ENCODE measurements around the gene PLXNA3.

The PLXNA3 gene

DNA sequence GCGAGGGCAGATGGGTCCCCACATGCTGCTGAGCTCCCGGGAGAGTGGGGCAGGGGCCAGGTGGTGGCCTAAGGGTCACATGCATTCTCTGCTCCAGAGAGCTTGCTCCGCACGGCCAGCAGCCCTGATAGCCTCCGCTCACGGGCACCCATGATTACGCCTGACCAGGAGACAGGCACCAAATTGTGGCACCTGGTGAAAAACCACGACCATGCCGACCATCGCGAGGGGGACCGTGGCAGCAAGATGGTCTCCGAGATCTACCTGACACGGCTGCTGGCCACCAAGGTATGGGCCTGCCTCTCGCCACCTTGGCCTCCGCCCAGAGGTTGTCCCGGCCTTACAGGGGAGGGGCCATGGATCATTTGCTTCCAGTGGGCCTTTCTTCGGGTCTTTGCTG, 11.8 kb downstream of the PLXNA3 start:
- H3K36me3 ChIP-seq (ENCODE audit: insufficient read depth) = no peaks in the 10 kb centered on the region
- H3K27me3 ChIP-seq (ENCODE audit: insufficient read depth, low read depth) = no peaks in the 10 kb centered on the region
- H3K27ac ChIP-seq = no peak overlapping the region
- no peak overlapping the region for H2AFZ ChIP-seq (ENCODE audit: low read depth)
- no peak overlapping the region for H3K4me2 ChIP-seq
- no peak overlapping the region for H3K9ac ChIP-seq
- H3K79me2 ChIP-seq (ENCODE audit: insufficient read depth, low read depth) = no peaks in the 10 kb centered on the region
- no peaks in the 10 kb centered on the region for H3K4me1 ChIP-seq (ENCODE audit: low read depth, poor library complexity, severe bottlenecking)
- TF ChIP-seq, protein P1, sequence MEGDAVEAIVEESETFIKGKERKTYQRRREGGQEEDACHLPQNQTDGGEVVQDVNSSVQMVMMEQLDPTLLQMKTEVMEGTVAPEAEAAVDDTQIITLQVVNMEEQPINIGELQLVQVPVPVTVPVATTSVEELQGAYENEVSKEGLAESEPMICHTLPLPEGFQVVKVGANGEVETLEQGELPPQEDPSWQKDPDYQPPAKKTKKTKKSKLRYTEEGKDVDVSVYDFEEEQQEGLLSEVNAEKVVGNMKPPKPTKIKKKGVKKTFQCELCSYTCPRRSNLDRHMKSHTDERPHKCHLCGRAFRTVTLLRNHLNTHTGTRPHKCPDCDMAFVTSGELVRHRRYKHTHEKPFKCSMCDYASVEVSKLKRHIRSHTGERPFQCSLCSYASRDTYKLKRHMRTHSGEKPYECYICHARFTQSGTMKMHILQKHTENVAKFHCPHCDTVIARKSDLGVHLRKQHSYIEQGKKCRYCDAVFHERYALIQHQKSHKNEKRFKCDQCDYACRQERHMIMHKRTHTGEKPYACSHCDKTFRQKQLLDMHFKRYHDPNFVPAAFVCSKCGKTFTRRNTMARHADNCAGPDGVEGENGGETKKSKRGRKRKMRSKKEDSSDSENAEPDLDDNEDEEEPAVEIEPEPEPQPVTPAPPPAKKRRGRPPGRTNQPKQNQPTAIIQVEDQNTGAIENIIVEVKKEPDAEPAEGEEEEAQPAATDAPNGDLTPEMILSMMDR (conservative IDR thresholded peaks at IDR 0.05; ENCODE audit: low read depth, low read length) = no peak
- no peak overlapping the region for H3K4me3 ChIP-seq (IDR thresholded peaks at IDR 0.05; ENCODE audit: insufficient read depth, low read depth, low read length)
- H4K20me1 ChIP-seq (ENCODE audit: insufficient read depth) = no peaks in the 10 kb centered on the region

DNA sequence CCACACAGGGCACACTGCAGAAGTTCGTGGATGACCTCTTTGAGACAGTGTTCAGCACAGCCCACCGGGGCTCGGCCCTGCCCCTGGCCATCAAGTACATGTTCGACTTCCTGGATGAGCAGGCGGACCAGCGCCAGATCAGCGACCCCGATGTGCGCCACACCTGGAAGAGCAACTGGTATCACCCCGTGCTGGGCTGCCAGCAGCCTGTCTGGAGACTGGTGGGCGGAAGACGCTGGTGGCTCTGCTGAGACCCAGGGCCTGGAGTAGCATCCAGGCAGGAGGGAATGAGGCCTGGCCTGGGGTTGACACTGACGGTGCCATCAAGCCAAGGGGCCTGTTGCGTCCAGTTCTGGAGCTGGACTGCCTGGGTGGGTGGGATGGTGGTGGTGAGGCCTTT, 12.4 kb downstream of the PLXNA3 start:
- TF ChIP-seq, protein P1 (conservative IDR thresholded peaks at IDR 0.05; ENCODE audit: low read depth, low read length) = no peak
- H3K27me3 ChIP-seq (ENCODE audit: insufficient read depth, low read depth) = no peaks in the 10 kb centered on the region
- no peak overlapping the region for H2AFZ ChIP-seq (ENCODE audit: low read depth)
- no peaks in the 10 kb centered on the region for H3K79me2 ChIP-seq (ENCODE audit: insufficient read depth, low read depth)
- H4K20me1 ChIP-seq (ENCODE audit: insufficient read depth) = no peaks in the 10 kb centered on the region
- no peak overlapping the region for H3K4me3 ChIP-seq (IDR thresholded peaks at IDR 0.05; ENCODE audit: insufficient read depth, low read depth, low read length)
- H3K4me2 ChIP-seq = no peak overlapping the region
- no peak overlapping the region for H3K9ac ChIP-seq
- H3K27ac ChIP-seq = no peak overlapping the region
- no peaks in the 10 kb centered on the region for H3K4me1 ChIP-seq (ENCODE audit: low read depth, poor library complexity, severe bottlenecking)
- no peaks in the 10 kb centered on the region for H3K36me3 ChIP-seq (ENCODE audit: insufficient read depth)

DNA sequence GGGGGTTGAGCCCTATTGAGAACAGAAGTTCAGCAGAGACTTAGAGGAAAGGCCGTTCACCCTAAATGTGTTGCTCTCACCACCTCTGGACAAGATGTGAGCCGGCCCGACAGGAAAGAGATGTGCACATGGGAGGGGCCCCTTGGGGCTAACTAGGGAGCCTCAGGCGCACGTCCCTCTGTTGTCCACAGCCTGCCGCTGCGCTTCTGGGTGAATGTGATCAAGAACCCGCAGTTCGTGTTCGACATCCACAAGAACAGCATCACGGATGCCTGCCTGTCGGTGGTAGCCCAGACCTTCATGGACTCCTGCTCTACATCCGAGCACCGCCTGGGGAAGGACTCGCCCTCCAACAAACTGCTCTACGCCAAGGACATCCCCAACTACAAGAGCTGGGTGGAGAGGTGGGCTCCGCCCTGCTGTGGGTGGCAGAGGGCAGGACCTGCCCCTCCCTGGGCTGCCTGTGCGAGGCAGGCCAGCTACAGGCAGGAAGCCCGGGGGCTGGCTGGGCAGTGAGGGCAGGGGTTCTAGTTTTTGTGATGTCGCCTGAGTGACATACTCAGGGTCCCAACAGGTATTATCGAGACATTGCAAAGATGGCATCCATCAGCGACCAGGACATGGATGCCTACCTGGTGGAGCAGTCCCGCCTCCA, 13.0 kb downstream of the PLXNA3 start:
- Histone ChIP-seq H3K4me2 (no peak overlapping the region), H4K20me1 (ENCODE audit: insufficient read depth) (no peaks in the 10 kb centered on the region), H3K27ac (no peak overlapping the region), H3K79me2 (ENCODE audit: insufficient read depth, low read depth) (no peaks in the 10 kb centered on the region), H2AFZ (ENCODE audit: low read depth) (no peak overlapping the region), H3K9ac (no peak overlapping the region), H3K4me3 (IDR thresholded peaks at IDR 0.05; ENCODE audit: insufficient read depth, low read depth, low read length) (no peak overlapping the region), H3K36me3 (ENCODE audit: insufficient read depth) (no peaks in the 10 kb centered on the region), H3K27me3 (ENCODE audit: insufficient read depth, low read depth) (no peaks in the 10 kb centered on the region), H3K4me1 (ENCODE audit: low read depth, poor library complexity, severe bottlenecking) (no peaks in the 10 kb centered on the region)
- TF ChIP-seq, protein P1 (conservative IDR thresholded peaks at IDR 0.05; ENCODE audit: low read depth, low read length) = no peak

DNA sequence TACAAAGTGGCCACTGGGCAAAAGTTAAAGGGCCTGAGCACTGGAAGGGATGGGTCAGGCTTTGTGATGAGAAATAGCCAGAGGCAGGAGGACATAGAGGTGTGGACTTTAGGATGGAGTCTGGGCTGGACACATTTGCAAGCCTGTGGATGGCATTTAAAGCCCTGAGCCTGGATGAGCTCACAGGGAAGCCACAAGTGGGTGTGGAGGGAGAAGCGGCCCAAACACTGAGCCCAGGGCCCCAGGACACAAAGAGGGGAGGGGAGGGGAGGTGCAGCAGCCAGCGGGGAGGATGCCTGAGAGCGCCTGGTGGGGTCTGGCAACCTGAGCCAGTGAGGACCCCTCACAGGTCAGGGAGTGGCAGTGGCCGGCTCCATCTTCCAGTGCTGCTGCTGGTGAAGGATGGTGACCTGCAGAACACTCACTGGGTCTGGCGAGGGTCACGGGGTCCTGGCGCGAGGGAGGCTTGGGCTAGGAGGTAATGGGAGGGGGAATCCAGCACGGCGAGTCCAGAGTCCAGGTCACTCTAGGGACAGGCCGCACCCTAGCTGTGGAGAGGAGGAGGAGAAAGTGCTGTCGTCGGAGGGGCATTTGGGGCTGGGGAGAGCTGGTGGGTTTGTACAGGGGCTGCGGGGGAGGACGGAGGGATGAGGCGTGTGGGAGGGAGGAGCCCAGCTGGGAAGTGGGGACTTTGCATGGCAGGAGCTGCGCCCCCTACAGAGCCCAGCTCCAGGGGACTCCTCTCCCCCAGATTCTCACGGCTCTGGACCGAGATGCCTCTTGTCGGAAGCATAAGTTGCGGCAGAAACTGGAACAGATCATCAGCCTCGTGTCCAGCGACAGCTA, 14.0 kb downstream of the PLXNA3 start:
- H3K4me2 ChIP-seq = no peak overlapping the region
- H3K9ac ChIP-seq = no peak overlapping the region
- no peaks in the 10 kb centered on the region for H3K79me2 ChIP-seq (ENCODE audit: insufficient read depth, low read depth)
- H3K36me3 ChIP-seq (ENCODE audit: insufficient read depth) = no peaks in the 10 kb centered on the region
- no peaks in the 10 kb centered on the region for H4K20me1 ChIP-seq (ENCODE audit: insufficient read depth)
- H3K27me3 ChIP-seq (ENCODE audit: insufficient read depth, low read depth) = no peaks in the 10 kb centered on the region
- TF ChIP-seq, protein P1 (conservative IDR thresholded peaks at IDR 0.05; ENCODE audit: low read depth, low read length) = no peak
- no peak overlapping the region for H3K27ac ChIP-seq
- H3K4me3 ChIP-seq (IDR thresholded peaks at IDR 0.05; ENCODE audit: insufficient read depth, low read depth, low read length) = no peak overlapping the region
- H2AFZ ChIP-seq (ENCODE audit: low read depth) = no peak overlapping the region
- H3K4me1 ChIP-seq (ENCODE audit: low read depth, poor library complexity, severe bottlenecking) = no peaks in the 10 kb centered on the region
